HEK293 (cell line): ENCODE data around the gene CHRNE.

ENCODE experiments used
- CTCF ChIA-PET: fragments of 350-600 bp; formaldehyde crosslinking; extraction: SDS; loops from one replicate; lab custom pipeline; 2021; ENCODE audit warnings: antibody characterized with exemption; lab: Yijun Ruan, JAX
- POLR2A ChIA-PET: fragments of 300-600 bp; formaldehyde crosslinking; extraction: SDS; loops from one replicate; lab custom pipeline; 2020; ENCODE audit warnings: antibody characterized with exemption, inconsistent platforms; lab: Yijun Ruan, JAX
- H3K27ac ChIP-seq: fragments of 200-500 bp; sonication (Bioruptor generic); 2 replicates; pipeline ENCODE4 v1.5.1; 2014; ENCODE audit warnings: low read depth, low read length, control low read depth, inconsistent platforms; ENCODE audit errors: extremely low read depth
- H3K36me3 ChIP-seq, 2 experiments: fragments of 200-500 bp in 1 of 2; sonication (Bioruptor generic) in 1 of 2; 1 replicate in 1 of 2; 2 replicates in 1 of 2; pipeline ENCODE4 v1.5.1; 2014 to 2017; ENCODE audit warnings: inconsistent platforms in 2 of 2, low read length in 2 of 2; ENCODE audit not compliant: control insufficient read depth in 2 of 2, insufficient read depth in 1 of 2
- H3K4me1 ChIP-seq: fragments of 200-500 bp; sonication (Bioruptor generic); 2 replicates; pipeline ENCODE4 v1.5.1; 2014; ENCODE audit warnings: mild to moderate bottlenecking, low read length, inconsistent platforms; ENCODE audit not compliant: control insufficient read depth, insufficient read depth
- H3K4me3 ChIP-seq: 2 replicates; pipeline ENCODE4 v1.5.1; 2011; ENCODE audit warnings: low read depth, mild to moderate bottlenecking, control low read depth, low read length, moderate library complexity
- H3K9me3 ChIP-seq: fragments of 200-500 bp; sonication (Bioruptor generic); 2 replicates; pipeline ENCODE4 v1.5.1; 2014; ENCODE audit warnings: low read depth, low read length, inconsistent platforms; ENCODE audit not compliant: control insufficient read depth, insufficient read depth
- GLI2 ChIP-seq: fragments of 450-650 bp; formaldehyde crosslinking; IDR thresholded peaks from 2 replicates; pipeline ENCODE4; 2017; ENCODE audit warnings: missing biosample characterization, missing genetic modification characterization, low read depth, borderline replicate concordance
- GLI4 ChIP-seq: fragments of 450-650 bp; formaldehyde crosslinking; IDR thresholded peaks from 2 replicates; pipeline ENCODE4 v1.5.1; 2016; ENCODE audit warnings: missing biosample characterization, missing genetic modification characterization
- GLIS1 ChIP-seq: fragments of 450-650 bp; formaldehyde crosslinking; IDR thresholded peaks from 2 replicates; pipeline ENCODE4 v1.5.1; 2016; ENCODE audit warnings: missing biosample characterization, missing genetic modification characterization
- HOXC10 ChIP-seq: sonication (generic); formaldehyde crosslinking; IDR thresholded peaks from 2 replicates; pipeline ENCODE4 v1.8.1; 2023; ENCODE audit warnings: mild to moderate bottlenecking, missing genetic modification reagents
- KLF1 ChIP-seq: fragments of 450-650 bp; formaldehyde crosslinking; IDR thresholded peaks from 2 replicates; pipeline ENCODE4 v1.5.1; 2016; ENCODE audit warnings: missing biosample characterization, missing genetic modification characterization
- TRIM28 ChIP-seq: IDR thresholded peaks from 2 replicates; pipeline ENCODE4 v1.6.1; 2011; ENCODE audit warnings: low read length, control low read depth, borderline replicate concordance
- YY2 ChIP-seq: fragments of 450-650 bp; formaldehyde crosslinking; IDR thresholded peaks from 2 replicates; pipeline ENCODE4 v1.5.1; 2016; ENCODE audit warnings: missing biosample characterization, missing genetic modification characterization
- ZBTB8A ChIP-seq: fragments of 450-650 bp; formaldehyde crosslinking; IDR thresholded peaks from 2 replicates; pipeline ENCODE4 v1.5.1; 2016; ENCODE audit warnings: missing biosample characterization, missing genetic modification characterization
- ZFP37 ChIP-seq: fragments of 450-650 bp; formaldehyde crosslinking; IDR thresholded peaks from 2 replicates; pipeline ENCODE4 v1.5.1; 2016; ENCODE audit warnings: missing biosample characterization, missing genetic modification characterization
- ZNF10 ChIP-seq: fragments of 450-650 bp; formaldehyde crosslinking; IDR thresholded peaks from 2 replicates; pipeline ENCODE4 v1.5.1; 2017; ENCODE audit warnings: missing biosample characterization, missing genetic modification characterization
- ZNF121 ChIP-seq: fragments of 450-650 bp; formaldehyde crosslinking; IDR thresholded peaks from 2 replicates; pipeline ENCODE4 v1.5.1; 2016; ENCODE audit warnings: missing biosample characterization, missing genetic modification characterization
- ZNF132 ChIP-seq: fragments of 450-650 bp; formaldehyde crosslinking; IDR thresholded peaks from 2 replicates; pipeline ENCODE4 v1.5.1; 2017; ENCODE audit warnings: missing biosample characterization, missing genetic modification characterization, borderline replicate concordance
- ZNF169 ChIP-seq: fragments of 450-650 bp; formaldehyde crosslinking; IDR thresholded peaks from 2 replicates; pipeline ENCODE4 v1.5.1; 2016; ENCODE audit warnings: missing biosample characterization, missing genetic modification characterization
- ZNF239 ChIP-seq: fragments of 450-650 bp; formaldehyde crosslinking; IDR thresholded peaks from 2 replicates; pipeline ENCODE4 v1.5.1; 2016; ENCODE audit warnings: missing biosample characterization, missing genetic modification characterization
- ZNF324 ChIP-seq: fragments of 450-650 bp; formaldehyde crosslinking; IDR thresholded peaks from 2 replicates; pipeline ENCODE4 v1.5.1; 2016; ENCODE audit warnings: missing biosample characterization, missing genetic modification characterization
- ZNF335 ChIP-seq: fragments of 450-650 bp; formaldehyde crosslinking; conservative IDR thresholded peaks from 2 replicates; pipeline ENCODE4 v1.5.1; 2016; ENCODE audit warnings: missing biosample characterization, missing genetic modification characterization
- ZNF514 ChIP-seq: fragments of 450-650 bp; formaldehyde crosslinking; IDR thresholded peaks from 2 replicates; pipeline ENCODE4 v1.5.1; 2016; ENCODE audit warnings: missing biosample characterization, missing genetic modification characterization
- ZNF549 ChIP-seq: fragments of 450-650 bp; IDR thresholded peaks from 2 replicates; pipeline ENCODE4 v1.5.1; 2018; ENCODE audit warnings: missing biosample characterization, missing genetic modification characterization, mild to moderate bottlenecking, inconsistent platforms, moderate library complexity
- ZNF623 ChIP-seq: fragments of 450-650 bp; formaldehyde crosslinking; IDR thresholded peaks from 2 replicates; pipeline ENCODE4 v1.5.1; 2016; ENCODE audit warnings: missing biosample characterization, missing genetic modification characterization
- ZNF677 ChIP-seq: fragments of 450-650 bp; IDR thresholded peaks from 2 replicates; pipeline ENCODE4 v1.5.0; 2018; ENCODE audit warnings: missing biosample characterization, mild to moderate bottlenecking, missing genetic modification characterization, moderate library complexity
- ZSCAN30 ChIP-seq: fragments of 450-650 bp; IDR thresholded peaks from 2 replicates; pipeline ENCODE4 v1.5.1; 2018; ENCODE audit warnings: missing biosample characterization, mild to moderate bottlenecking, missing genetic modification characterization, moderate library complexity
- TF ChIP-seq, protein P1 (sequence below): fragments of 450-650 bp; formaldehyde crosslinking; IDR thresholded peaks from 2 replicates; pipeline ENCODE4 v1.5.1; 2016; ENCODE audit warnings: missing biosample characterization, missing genetic modification characterization
- TF ChIP-seq, protein P2 (sequence below): fragments of 450-650 bp; IDR thresholded peaks from 2 replicates; pipeline ENCODE4 v1.5.1; 2018; ENCODE audit warnings: missing biosample characterization, mild to moderate bottlenecking, missing genetic modification characterization
- TF ChIP-seq, protein P3 (sequence below): fragments of 450-650 bp; formaldehyde crosslinking; IDR thresholded peaks from 2 replicates; pipeline ENCODE4 v1.5.1; 2016; ENCODE audit warnings: missing biosample characterization, missing genetic modification characterization
- TF ChIP-seq, protein P4 (sequence below): fragments of 450-650 bp; formaldehyde crosslinking; IDR thresholded peaks from 2 replicates; pipeline ENCODE4 v1.5.1; 2016; ENCODE audit warnings: missing biosample characterization, missing genetic modification characterization, borderline replicate concordance
- TF ChIP-seq, protein P5 (sequence below): fragments of 450-650 bp; formaldehyde crosslinking; IDR thresholded peaks from 2 replicates; pipeline ENCODE4 v1.5.1; 2017; ENCODE audit warnings: missing biosample characterization, missing genetic modification characterization

The CHRNE gene

DNA sequence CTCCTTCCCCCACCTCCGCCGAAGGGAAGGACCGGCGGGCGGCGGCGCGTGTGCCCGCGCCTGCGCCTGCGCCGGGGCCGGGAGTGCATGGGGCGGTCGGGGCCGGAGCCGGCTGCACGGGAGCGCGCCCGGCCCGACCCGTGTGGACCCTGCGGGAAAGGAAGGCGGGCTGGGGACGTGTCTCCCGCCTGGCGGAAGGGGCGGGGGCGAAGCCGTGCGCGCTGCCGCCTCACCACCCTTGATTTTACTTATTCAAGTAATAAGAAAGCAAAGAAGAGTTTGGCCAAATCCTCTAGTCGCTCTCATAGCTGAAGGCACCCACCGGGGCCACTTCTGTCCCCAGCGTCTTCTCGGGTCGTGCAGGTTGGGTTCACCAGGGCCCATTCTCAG is 46.0 kb upstream of the CHRNE start (continued):
- TF ChIP-seq, protein P1, sequence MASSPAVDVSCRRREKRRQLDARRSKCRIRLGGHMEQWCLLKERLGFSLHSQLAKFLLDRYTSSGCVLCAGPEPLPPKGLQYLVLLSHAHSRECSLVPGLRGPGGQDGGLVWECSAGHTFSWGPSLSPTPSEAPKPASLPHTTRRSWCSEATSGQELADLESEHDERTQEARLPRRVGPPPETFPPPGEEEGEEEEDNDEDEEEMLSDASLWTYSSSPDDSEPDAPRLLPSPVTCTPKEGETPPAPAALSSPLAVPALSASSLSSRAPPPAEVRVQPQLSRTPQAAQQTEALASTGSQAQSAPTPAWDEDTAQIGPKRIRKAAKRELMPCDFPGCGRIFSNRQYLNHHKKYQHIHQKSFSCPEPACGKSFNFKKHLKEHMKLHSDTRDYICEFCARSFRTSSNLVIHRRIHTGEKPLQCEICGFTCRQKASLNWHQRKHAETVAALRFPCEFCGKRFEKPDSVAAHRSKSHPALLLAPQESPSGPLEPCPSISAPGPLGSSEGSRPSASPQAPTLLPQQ (tag by site-specific recombination): no peak
- TF ChIP-seq TRIM28: no peak

DNA sequence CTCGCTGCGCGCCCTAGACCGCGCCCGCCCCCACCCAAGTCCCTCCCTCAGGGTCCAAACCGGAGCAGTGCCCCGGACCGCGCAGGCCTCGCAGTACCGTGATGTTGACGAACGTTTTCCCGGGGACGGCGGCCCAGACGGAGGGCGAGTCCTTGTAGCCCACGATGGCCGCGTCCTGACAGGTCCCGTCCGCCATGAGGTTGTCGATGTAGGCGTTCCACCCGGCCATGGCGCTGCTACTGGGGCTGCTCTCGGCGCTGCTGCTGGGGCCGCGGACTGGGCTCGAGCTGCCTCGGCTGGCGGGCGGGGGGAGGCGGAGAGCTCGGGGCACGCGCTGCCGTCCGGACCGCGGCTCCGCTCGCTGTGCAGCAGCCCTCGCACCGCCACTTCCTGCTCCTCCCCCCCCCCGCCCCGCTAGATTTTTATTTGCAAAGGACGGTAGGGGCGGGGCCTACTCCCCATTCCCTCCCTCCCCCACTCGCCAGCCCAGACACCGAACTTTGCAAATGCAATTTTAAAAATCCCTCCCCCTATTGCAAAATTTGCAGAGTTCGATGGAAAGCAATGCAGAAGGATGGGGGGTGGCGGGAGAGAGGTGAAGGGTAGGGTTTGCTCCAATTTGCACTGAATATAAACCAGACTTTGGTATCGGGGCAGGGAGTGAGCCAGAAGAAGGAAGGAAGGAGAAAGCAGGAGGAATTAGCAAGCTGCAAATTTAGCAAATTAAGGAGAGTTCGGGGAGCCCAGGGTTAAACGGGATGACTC is 45.5 kb upstream of the CHRNE start, which contains the start of gene PFN1:
Gene PFN1, minus strand, starts transcription at position 365 of the 765 bp plus-strand sequence. Its CDS starts 136 bp downstream, at position 229.
- ChIA-PET CTCF (interaction anchor here (0.7 to 1.2 kb wide), 2 partner anchors 9 to 31 kb away, joined by 3 to 4 read pairs; partner anchors contain the start of genes RNF167 and SLC25A11), POLR2A (interaction anchor here (0.7 to 17.9 kb wide), 14 partner anchors 9 to 238 kb away, joined by 3 to 358 read pairs (median 5); partner anchors contain the start of genes CAMTA2, INCA1, KIF1C and PLD2)
- Histone ChIP-seq H3K36me3 (peaks cover 22 to 39% of the 10 kb centered on the region in 2 experiments), H3K4me3 (peak within 1 kb of the TSS; percentile 97), H3K4me1 (peaks cover 21% of the 10 kb centered on the region), H3K27ac (peak within 1 kb of the TSS; percentile 99), H3K9me3 (no peaks in the 10 kb centered on the region)
- TF ChIP-seq HOXC10 (CRISPR knock-in tag) (no peak), ZNF10 (tag by site-specific recombination) (no peak), ZSCAN30 (tag by site-specific recombination) (0 out of 2 replicates have a peak, but pooled peaks have one; percentile 14), ZNF169 (tag by site-specific recombination) (0 out of 2 replicates have a peak, but pooled peaks have one; percentile 41), ZNF239 (tag by site-specific recombination) (peak; percentile 73; the same call in 1 of the 2 replicates), ZNF324 (tag by site-specific recombination) (peak; percentile 94), ZNF132 (tag by site-specific recombination) (no peak), ZNF514 (tag by site-specific recombination) (no peak), ZNF549 (no peak), ZNF677 (tag by site-specific recombination) (no peak), ZBTB8A (tag by site-specific recombination) (peak; percentile 65), ZNF335 (tag by site-specific recombination) (peak; percentile 95), YY2 (tag by site-specific recombination) (peak; percentile 89), GLI2 (tag by site-specific recombination) (no peak), KLF1 (tag by site-specific recombination) (no peak; the same call in none of the 2 replicates), ZNF623 (0 out of 2 replicates have a peak, but pooled peaks have one; percentile 4), GLI4 (tag by site-specific recombination) (0 out of 2 replicates have a peak, but pooled peaks have one; percentile 37), ZNF121 (tag by site-specific recombination) (0 out of 2 replicates have a peak, but pooled peaks have one; percentile 23), ZFP37 (tag by site-specific recombination) (peak; percentile 22; the same call in 1 of the 2 replicates), GLIS1 (tag by site-specific recombination) (peak; percentile 13; the same call in 1 of the 2 replicates)
- TF ChIP-seq, protein P2, sequence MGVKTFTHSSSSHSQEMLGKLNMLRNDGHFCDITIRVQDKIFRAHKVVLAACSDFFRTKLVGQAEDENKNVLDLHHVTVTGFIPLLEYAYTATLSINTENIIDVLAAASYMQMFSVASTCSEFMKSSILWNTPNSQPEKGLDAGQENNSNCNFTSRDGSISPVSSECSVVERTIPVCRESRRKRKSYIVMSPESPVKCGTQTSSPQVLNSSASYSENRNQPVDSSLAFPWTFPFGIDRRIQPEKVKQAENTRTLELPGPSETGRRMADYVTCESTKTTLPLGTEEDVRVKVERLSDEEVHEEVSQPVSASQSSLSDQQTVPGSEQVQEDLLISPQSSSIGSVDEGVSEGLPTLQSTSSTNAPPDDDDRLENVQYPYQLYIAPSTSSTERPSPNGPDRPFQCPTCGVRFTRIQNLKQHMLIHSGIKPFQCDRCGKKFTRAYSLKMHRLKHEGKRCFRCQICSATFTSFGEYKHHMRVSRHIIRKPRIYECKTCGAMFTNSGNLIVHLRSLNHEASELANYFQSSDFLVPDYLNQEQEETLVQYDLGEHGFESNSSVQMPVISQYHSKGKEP (tag by site-specific recombination): peak; percentile 85
- TF ChIP-seq, protein P3, sequence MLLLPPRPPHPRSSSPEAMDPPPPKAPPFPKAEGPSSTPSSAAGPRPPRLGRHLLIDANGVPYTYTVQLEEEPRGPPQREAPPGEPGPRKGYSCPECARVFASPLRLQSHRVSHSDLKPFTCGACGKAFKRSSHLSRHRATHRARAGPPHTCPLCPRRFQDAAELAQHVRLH (tag by site-specific recombination): peak; percentile 37; the same call in 1 of the 2 replicates
- TF ChIP-seq, protein P4, sequence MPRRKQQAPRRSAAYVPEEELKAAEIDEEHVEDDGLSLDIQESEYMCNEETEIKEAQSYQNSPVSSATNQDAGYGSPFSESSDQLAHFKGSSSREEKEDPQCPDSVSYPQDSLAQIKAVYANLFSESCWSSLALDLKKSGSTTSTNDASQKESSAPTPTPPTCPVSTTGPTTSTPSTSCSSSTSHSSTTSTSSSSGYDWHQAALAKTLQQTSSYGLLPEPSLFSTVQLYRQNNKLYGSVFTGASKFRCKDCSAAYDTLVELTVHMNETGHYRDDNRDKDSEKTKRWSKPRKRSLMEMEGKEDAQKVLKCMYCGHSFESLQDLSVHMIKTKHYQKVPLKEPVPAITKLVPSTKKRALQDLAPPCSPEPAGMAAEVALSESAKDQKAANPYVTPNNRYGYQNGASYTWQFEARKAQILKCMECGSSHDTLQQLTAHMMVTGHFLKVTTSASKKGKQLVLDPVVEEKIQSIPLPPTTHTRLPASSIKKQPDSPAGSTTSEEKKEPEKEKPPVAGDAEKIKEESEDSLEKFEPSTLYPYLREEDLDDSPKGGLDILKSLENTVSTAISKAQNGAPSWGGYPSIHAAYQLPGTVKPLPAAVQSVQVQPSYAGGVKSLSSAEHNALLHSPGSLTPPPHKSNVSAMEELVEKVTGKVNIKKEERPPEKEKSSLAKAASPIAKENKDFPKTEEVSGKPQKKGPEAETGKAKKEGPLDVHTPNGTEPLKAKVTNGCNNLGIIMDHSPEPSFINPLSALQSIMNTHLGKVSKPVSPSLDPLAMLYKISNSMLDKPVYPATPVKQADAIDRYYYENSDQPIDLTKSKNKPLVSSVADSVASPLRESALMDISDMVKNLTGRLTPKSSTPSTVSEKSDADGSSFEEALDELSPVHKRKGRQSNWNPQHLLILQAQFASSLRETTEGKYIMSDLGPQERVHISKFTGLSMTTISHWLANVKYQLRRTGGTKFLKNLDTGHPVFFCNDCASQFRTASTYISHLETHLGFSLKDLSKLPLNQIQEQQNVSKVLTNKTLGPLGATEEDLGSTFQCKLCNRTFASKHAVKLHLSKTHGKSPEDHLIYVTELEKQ (tag by site-specific recombination): 0 out of 2 replicates have a peak, but pooled peaks have one; percentile 8
- TF ChIP-seq, protein P5, sequence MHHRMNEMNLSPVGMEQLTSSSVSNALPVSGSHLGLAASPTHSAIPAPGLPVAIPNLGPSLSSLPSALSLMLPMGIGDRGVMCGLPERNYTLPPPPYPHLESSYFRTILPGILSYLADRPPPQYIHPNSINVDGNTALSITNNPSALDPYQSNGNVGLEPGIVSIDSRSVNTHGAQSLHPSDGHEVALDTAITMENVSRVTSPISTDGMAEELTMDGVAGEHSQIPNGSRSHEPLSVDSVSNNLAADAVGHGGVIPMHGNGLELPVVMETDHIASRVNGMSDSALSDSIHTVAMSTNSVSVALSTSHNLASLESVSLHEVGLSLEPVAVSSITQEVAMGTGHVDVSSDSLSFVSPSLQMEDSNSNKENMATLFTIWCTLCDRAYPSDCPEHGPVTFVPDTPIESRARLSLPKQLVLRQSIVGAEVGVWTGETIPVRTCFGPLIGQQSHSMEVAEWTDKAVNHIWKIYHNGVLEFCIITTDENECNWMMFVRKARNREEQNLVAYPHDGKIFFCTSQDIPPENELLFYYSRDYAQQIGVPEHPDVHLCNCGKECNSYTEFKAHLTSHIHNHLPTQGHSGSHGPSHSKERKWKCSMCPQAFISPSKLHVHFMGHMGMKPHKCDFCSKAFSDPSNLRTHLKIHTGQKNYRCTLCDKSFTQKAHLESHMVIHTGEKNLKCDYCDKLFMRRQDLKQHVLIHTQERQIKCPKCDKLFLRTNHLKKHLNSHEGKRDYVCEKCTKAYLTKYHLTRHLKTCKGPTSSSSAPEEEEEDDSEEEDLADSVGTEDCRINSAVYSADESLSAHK (tag by site-specific recombination): peak; percentile 46; the same call in 1 of the 2 replicates
